Activated T-helper 17 cell treated with anti-CD3 and anti-CD28 coated beads, Interleukin-2, amount 50 U/mL, for 72 hours (primary cell): ENCODE results near the gene ARHGAP23. TPM values are rescaled to one million over a fixed set of nuclear protein-coding genes. Genes with fewer than 3 reads are reported as not detected.
"Not testable (repeated sequence)": the region's sequence is repeated elsewhere in the genome, so short reads cannot be mapped to it uniquely, and the experiment has no call there.

ENCODE experiments used
- ATAC-seq: fragments of 150-1000 bp; cut with Tn5 transposase; replicated peaks from 2 replicates; pipeline ENCODE4 v1.10.0; 2021; ENCODE audit warnings: mild to moderate bottlenecking, moderate library complexity
- H3K27ac Mint-ChIP-seq: one replicate; pipeline ENCODE4 v1.8.0; 2022; ENCODE audit warnings: mixed read lengths
- H3K27me3 Mint-ChIP-seq: one replicate; pipeline ENCODE4 v1.8.0; 2022; ENCODE audit warnings: mixed read lengths
- H3K36me3 Mint-ChIP-seq: one replicate; pipeline ENCODE4 v1.8.0; 2022; ENCODE audit warnings: low read depth, mild to moderate bottlenecking, mixed read lengths
- H3K4me1 Mint-ChIP-seq: one replicate; pipeline ENCODE4 v1.8.0; 2022; ENCODE audit warnings: mixed read lengths
- H3K4me3 Mint-ChIP-seq: one replicate; pipeline ENCODE4 v1.8.0; 2022; ENCODE audit warnings: mild to moderate bottlenecking, mixed read lengths
- H3K9me3 Mint-ChIP-seq: one replicate; pipeline ENCODE4 v1.8.0; 2022; ENCODE audit warnings: mixed read lengths
- total RNA-seq, 2 donors: library from RNA; stranded (reverse); gene quantifications; one replicate each; pipeline ENCODE4 v1.2.3, GENCODE V29; 2022

The ARHGAP23 gene
- total RNA-seq, 2 donors from 2014 or later = 0.69 to 2.2 TPM

GRCh38 chr17:38429476-38430100 is 1.3 kb downstream of the ARHGAP23 start:
- H3K9me3 Mint-ChIP-seq = no peaks in the 10 kb centered on the region
- H3K36me3 Mint-ChIP-seq = no peaks in the 10 kb centered on the region
- H3K27ac Mint-ChIP-seq = peak overlapping the region; percentile 66
- no peak for ATAC-seq
- H3K4me3 Mint-ChIP-seq = peak overlapping the region; percentile 61
- H3K4me1 Mint-ChIP-seq = peaks cover 6% of the 10 kb centered on the region
- H3K27me3 Mint-ChIP-seq = peaks cover 12% of the 10 kb centered on the region

- no peak for ATAC-seq
- no peak overlapping the region for H3K4me3 Mint-ChIP-seq
- peaks cover 10% of the 10 kb centered on the region for H3K27me3 Mint-ChIP-seq
- no peaks in the 10 kb centered on the region for H3K36me3 Mint-ChIP-seq
- H3K4me1 Mint-ChIP-seq = peaks cover 6% of the 10 kb centered on the region
- H3K9me3 Mint-ChIP-seq = no peaks in the 10 kb centered on the region
- H3K27ac Mint-ChIP-seq = peak overlapping the region; percentile 66
These were observed 2.1 kb downstream of the ARHGAP23 start for GRCh38 chr17:38430316-38430715.

- Mint-ChIP-seq H3K27me3 (peaks cover 8% of the 10 kb centered on the region), H3K4me1 (peaks cover 6% of the 10 kb centered on the region), H3K27ac (no peak overlapping the region), H3K4me3 (no peak overlapping the region), H3K36me3 (no peaks in the 10 kb centered on the region), H3K9me3 (no peaks in the 10 kb centered on the region)
- no peak for ATAC-seq
These were observed 2.6 kb downstream of the ARHGAP23 start for GRCh38 chr17:38430822-38431221.

DNA sequence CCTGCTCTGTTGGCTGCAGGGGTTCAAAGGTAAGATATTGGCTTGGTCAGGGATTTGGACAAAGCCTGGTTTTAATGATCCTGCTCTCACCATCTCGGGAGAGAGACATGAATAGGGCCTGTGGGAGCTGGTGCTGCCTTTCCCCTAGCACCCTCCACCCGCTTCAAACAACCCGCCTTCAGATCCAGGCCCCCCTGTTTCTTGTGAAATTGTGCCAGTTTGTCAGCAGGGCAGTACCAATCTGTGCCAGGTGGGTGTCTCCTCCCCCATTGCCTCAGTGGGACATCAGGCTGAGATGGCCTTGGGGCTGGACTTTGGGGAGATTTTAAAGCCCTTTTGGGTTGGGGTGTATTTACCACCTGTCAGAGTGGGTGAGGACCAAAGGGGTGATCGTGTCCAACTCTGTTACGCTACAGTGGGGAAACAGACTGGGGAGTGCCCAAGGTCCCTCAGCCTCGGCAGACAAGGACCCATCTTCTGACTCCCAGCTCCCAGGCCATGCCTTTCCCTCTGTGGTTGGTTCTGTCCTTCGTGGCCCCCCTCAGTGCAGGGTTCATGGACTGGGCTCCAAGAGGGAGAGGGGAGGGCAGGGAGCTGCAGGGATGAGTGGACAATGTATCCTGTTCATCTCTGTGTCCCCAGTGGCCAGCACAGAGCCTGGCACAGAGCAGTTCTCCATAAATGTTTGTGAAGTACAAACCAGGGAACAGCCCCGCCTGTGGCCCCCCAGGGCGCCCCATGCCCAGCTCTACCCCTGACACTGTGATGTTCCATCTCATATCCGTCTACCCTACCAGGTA is 3.3 kb downstream of the ARHGAP23 start:
- Mint-ChIP-seq H3K36me3 (no peaks in the 10 kb centered on the region), H3K4me3 (no peak overlapping the region), H3K27ac (no peak overlapping the region), H3K27me3 (peaks cover 8% of the 10 kb centered on the region), H3K4me1 (peaks cover 6% of the 10 kb centered on the region), H3K9me3 (no peaks in the 10 kb centered on the region)
- ATAC-seq = no peak

DNA sequence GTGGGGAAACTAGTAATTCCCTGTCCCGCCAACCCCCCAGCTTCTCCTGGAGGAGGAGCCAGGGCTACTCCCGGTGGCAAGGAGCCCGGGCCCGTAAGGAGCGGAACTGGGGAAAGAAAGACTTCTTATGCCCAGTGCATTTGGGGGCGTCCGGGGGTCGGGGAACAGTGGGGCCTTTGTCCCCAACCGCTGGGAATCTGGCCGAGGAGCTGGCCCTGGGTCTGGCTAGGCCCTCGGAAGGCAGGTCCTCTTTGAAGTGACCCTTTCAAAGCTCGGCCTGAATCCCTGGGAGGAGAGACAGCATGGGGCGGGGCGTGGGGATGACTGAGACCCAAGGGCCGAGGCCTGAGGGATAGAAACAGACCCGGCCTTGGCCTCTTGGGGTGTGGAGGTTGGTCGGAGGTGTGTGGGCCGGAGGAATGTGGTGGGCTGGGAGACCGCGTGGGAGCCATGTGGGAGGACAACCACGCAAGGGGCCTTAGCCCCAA is 6.0 kb downstream of the ARHGAP23 start:
- Mint-ChIP-seq H3K4me3 (no peak overlapping the region), H3K27me3 (peaks cover 3% of the 10 kb centered on the region), H3K36me3 (no peaks in the 10 kb centered on the region), H3K27ac (no peak overlapping the region), H3K4me1 (no peaks in the 10 kb centered on the region), H3K9me3 (no peaks in the 10 kb centered on the region)
- ATAC-seq = no peak

GRCh38 chr17:38435795-38436194 is 7.5 kb downstream of the ARHGAP23 start:
- Mint-ChIP-seq H3K4me1 (no peaks in the 10 kb centered on the region), H3K27ac (no peak overlapping the region), H3K27me3 (peaks cover 3% of the 10 kb centered on the region), H3K4me3 (no peak overlapping the region), H3K36me3 (no peaks in the 10 kb centered on the region), H3K9me3 (no peaks in the 10 kb centered on the region)
- ATAC-seq = no peak

- H3K27me3 Mint-ChIP-seq = peaks cover 4% of the 10 kb centered on the region
- no peak overlapping the region for H3K27ac Mint-ChIP-seq
- no peaks in the 10 kb centered on the region for H3K36me3 Mint-ChIP-seq
- H3K4me1 Mint-ChIP-seq = no peaks in the 10 kb centered on the region
- no peak overlapping the region for H3K4me3 Mint-ChIP-seq
- no peak for ATAC-seq
- H3K9me3 Mint-ChIP-seq = no peaks in the 10 kb centered on the region
These were observed 8.1 kb downstream of the ARHGAP23 start for GRCh38 chr17:38436386-38436785.

DNA sequence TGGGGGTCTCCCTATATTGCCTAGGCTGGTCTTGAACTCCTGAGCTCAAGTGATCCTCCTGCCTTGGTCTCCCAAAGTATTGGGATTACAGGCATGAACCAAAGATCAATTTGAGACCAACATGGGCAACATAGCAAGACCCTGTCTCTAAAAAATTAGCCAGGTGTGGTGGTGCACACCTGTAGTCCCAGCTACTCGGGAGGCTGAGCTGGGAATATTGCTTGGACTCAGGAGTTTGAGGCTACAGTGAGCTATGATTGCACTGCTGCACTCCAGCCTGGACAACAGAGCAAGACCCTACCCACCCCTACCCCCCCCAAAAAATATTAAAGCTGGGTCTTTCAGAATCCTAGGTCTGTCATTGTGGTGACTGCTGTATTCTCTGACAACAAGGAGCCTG is 9.0 kb downstream of the ARHGAP23 start:
- H3K4me3 Mint-ChIP-seq, ATAC-seq, H3K9me3 Mint-ChIP-seq, H3K4me1 Mint-ChIP-seq, H3K27me3 Mint-ChIP-seq, H3K27ac Mint-ChIP-seq, H3K36me3 Mint-ChIP-seq: not testable (repeated sequence)

- Mint-ChIP-seq H3K4me3 (no peak overlapping the region), H3K36me3 (no peaks in the 10 kb centered on the region), H3K9me3 (no peaks in the 10 kb centered on the region), H3K27ac (no peak overlapping the region), H3K4me1 (no peaks in the 10 kb centered on the region), H3K27me3 (peaks cover 12% of the 10 kb centered on the region)
- no peak for ATAC-seq
These were observed 11.2 kb downstream of the ARHGAP23 start for GRCh38 chr17:38439436-38439835.

GRCh38 chr17:38440614-38441397 is 12.5 kb downstream of the ARHGAP23 start:
- Mint-ChIP-seq H3K27ac (no peak overlapping the region), H3K36me3 (no peaks in the 10 kb centered on the region), H3K4me3 (no peak overlapping the region), H3K9me3 (no peaks in the 10 kb centered on the region), H3K27me3 (peaks cover 9% of the 10 kb centered on the region), H3K4me1 (no peaks in the 10 kb centered on the region)
- no peak for ATAC-seq

- no peak overlapping the region for H3K27ac Mint-ChIP-seq
- no peaks in the 10 kb centered on the region for H3K4me1 Mint-ChIP-seq
- H3K4me3 Mint-ChIP-seq = no peak overlapping the region
- H3K36me3 Mint-ChIP-seq = no peaks in the 10 kb centered on the region
- no peak for ATAC-seq
- no peaks in the 10 kb centered on the region for H3K9me3 Mint-ChIP-seq
- peaks cover 9% of the 10 kb centered on the region for H3K27me3 Mint-ChIP-seq
These were observed 13.3 kb downstream of the ARHGAP23 start for GRCh38 chr17:38441429-38442061.

DNA sequence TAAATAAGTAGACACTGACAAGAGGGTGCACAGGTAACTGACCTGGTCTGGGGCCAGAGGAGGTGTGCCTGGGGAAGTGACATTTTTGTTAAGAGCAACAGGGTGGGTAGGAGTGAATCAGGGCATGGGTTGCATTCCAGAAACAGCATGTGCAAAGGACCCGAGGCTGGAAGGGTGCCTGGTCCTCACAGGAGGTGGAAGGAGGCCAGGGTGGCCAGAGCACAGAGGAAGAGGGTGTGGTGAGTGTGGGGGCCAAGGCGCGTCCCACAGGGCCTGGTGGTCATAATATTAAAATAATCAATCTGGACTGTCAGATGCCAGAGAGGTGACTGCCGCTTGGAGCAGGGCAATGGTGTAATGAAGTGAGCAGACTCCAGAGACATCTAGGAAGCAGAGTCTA is 14.3 kb downstream of the ARHGAP23 start:
- Mint-ChIP-seq H3K4me3 (no peak overlapping the region), H3K9me3 (no peaks in the 10 kb centered on the region), H3K27me3 (peaks cover 9% of the 10 kb centered on the region), H3K36me3 (no peaks in the 10 kb centered on the region), H3K4me1 (no peaks in the 10 kb centered on the region), H3K27ac (no peak overlapping the region)
- ATAC-seq = no peak

DNA sequence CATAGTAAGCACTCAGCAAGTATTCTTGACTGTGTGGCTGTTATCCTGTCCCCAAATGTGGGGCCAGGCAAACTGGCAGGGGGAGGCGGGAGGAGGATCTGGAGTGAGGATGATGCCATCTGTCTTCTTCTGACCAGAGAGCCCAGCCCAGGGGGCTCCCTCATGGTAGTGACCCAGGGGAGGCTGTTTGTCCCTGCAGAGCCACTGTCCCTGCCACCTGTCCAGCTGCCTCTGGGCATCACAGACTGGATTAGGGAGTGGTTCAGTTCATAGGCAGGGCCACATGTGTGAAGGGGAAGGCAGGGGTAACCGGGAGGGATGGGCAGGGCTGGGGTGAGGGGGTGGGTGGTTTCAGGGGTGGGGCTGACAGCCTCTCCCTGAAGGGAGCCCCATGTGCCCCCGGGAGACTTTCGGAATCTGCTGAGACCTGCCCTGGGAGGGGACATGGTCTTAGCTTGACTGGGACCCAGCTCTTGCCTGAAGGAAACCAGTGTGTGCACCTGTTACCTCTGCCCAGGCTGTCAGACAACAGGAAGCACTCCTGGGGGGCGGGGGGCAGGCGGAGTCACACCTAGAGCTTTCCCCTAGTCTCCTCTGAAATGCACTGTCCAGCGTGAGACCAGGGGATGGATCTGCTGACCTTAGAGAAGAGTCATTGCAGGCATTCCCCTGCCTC is 15.2 kb downstream of the ARHGAP23 start:
- no peaks in the 10 kb centered on the region for H3K4me1 Mint-ChIP-seq
- no peak overlapping the region for H3K27ac Mint-ChIP-seq
- no peak overlapping the region for H3K4me3 Mint-ChIP-seq
- no peaks in the 10 kb centered on the region for H3K9me3 Mint-ChIP-seq
- no peaks in the 10 kb centered on the region for H3K36me3 Mint-ChIP-seq
- H3K27me3 Mint-ChIP-seq = peaks cover 9% of the 10 kb centered on the region
- ATAC-seq = no peak

DNA sequence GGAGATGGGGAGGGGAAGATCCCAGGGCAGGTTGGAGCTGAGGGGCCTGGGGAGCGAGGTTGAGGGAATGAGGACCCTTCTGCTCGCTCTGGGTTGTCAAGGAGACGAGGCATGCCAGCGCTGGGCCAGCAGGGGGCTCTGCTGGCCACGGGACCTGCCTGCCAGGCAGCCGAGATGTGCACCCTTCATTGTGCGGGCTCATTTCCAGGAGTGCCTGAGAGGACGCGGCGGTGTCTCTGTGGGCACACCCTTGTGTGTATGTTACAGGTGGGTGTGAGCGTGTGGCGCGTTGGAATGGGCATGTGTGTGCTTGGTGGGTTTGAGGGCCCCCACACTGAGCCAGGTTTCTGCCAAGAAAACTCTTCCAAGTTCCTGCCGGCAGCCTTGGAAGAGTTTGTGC is 15.9 kb downstream of the ARHGAP23 start:
- Mint-ChIP-seq H3K36me3 (no peaks in the 10 kb centered on the region), H3K27ac (no peak overlapping the region), H3K4me3 (no peak overlapping the region), H3K9me3 (no peaks in the 10 kb centered on the region), H3K4me1 (no peaks in the 10 kb centered on the region), H3K27me3 (peaks cover 9% of the 10 kb centered on the region)
- ATAC-seq = peak; percentile 76
